Measurements from ENCODE around the gene E2F6. TPM values are rescaled to one million over a fixed set of nuclear protein-coding genes. Genes with fewer than 3 reads are reported as not detected.

Gene E2F6
- total RNA-seq, 2 donors from 2014 or later, result 6.6 TPM

DNA sequence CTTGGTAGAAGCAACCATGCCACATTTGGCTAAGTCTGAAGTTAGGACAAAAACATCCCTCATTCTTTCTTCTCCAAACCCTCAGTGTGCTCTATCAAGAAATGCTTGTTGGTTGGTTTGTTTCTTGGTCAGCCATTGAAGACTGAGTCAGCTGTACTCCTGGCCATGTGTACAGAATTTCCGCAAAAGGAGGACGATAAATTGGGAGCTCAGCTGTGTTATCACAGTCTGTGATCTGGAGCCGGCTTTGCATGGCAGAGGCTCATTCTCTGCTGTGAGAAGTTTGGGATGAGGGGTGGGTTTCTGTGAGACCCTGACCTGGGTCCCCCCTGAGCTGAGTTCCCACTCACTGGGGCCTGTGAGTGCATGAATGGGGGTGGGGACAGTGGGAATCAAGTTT is 26.3 kb upstream of the E2F6 start:
- no peaks in the 10 kb centered on the region for H3K27me3 ChIP-seq
- intact Hi-C loops (cut with DNase I), result no loop called here
- no peak for DNase-seq
- H3K4me3 ChIP-seq, result no peak overlapping the region
- no peaks in the 10 kb centered on the region for H3K4me1 ChIP-seq
- no peaks in the 10 kb centered on the region for H3K9me3 ChIP-seq
- H3K9ac ChIP-seq (ENCODE audit: low read depth in 2 of 2, low read length in 2 of 2), result no peak overlapping the region
- H3K36me3 ChIP-seq, result no peaks in the 10 kb centered on the region
- H3K27ac ChIP-seq, result no peak overlapping the region
- TF ChIP-seq, protein P1, sequence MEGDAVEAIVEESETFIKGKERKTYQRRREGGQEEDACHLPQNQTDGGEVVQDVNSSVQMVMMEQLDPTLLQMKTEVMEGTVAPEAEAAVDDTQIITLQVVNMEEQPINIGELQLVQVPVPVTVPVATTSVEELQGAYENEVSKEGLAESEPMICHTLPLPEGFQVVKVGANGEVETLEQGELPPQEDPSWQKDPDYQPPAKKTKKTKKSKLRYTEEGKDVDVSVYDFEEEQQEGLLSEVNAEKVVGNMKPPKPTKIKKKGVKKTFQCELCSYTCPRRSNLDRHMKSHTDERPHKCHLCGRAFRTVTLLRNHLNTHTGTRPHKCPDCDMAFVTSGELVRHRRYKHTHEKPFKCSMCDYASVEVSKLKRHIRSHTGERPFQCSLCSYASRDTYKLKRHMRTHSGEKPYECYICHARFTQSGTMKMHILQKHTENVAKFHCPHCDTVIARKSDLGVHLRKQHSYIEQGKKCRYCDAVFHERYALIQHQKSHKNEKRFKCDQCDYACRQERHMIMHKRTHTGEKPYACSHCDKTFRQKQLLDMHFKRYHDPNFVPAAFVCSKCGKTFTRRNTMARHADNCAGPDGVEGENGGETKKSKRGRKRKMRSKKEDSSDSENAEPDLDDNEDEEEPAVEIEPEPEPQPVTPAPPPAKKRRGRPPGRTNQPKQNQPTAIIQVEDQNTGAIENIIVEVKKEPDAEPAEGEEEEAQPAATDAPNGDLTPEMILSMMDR (IDR thresholded peaks at IDR 0.05), result no peak

DNA sequence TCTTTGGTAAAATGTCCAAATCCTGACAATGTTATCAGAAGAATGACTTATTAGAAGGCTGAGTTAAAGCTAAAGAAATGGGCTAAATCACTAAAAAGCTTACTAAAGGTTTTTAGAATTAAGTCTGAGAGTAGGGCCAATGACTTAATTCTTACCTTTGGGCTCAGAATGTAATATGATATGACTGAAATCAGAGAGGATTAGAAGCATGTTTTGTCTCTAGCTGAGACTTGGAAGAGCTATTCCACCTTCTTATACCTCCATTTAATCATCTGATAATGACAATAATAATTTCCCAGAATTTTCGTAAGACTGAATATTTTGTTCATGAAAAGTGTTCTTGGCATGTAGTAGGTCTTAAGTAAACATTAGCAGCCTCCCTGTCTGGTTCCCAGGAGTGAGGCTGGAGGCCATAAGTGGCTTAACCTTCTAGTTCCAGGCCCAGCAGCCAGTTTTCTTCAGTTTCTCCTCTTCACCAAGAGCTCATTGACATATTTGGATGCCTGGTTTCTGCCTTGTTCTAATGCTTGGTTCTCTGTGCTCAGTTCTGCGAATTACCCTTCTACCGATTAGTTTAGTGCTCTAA is 25.5 kb upstream of the E2F6 start:
- Histone ChIP-seq H3K4me3 (no peak overlapping the region), H3K4me1 (no peaks in the 10 kb centered on the region), H3K9ac (ENCODE audit: low read depth in 2 of 2, low read length in 2 of 2) (no peak overlapping the region), H3K27ac (no peak overlapping the region), H3K9me3 (no peaks in the 10 kb centered on the region), H3K27me3 (no peaks in the 10 kb centered on the region), H3K36me3 (no peaks in the 10 kb centered on the region)
- intact Hi-C loops (cut with DNase I), result no loop called here
- TF ChIP-seq, protein P1 (IDR thresholded peaks at IDR 0.05), result no peak
- DNase-seq, result no peak

DNA sequence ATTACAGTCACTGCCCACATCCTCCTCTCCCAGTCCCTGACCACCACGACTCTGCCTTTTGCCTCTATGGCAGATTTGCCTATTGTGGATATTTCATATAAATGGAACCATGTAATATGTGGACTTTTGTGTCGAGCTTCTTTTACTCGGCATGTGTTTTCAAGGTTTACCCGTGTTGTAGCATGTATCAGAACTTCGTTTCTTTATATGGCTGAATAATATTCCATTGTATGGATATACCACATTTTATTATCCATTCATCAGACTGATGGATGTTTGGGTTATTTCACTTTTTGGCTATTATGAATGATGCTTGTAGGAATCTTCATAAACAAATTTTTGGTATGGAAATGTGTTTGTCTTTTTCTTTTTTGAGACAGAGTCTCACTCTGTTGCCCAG is 24.2 kb upstream of the E2F6 start:
- Histone ChIP-seq H3K4me3 (no peak overlapping the region), H3K9ac (ENCODE audit: low read depth in 2 of 2, low read length in 2 of 2) (no peak overlapping the region), H3K27me3 (no peaks in the 10 kb centered on the region), H3K9me3 (no peaks in the 10 kb centered on the region), H3K27ac (no peak overlapping the region), H3K4me1 (no peaks in the 10 kb centered on the region), H3K36me3 (no peaks in the 10 kb centered on the region)
- TF ChIP-seq, protein P1 (IDR thresholded peaks at IDR 0.05), result no peak
- no peak for DNase-seq
- intact Hi-C loops (cut with DNase I), result no loop called here

DNA sequence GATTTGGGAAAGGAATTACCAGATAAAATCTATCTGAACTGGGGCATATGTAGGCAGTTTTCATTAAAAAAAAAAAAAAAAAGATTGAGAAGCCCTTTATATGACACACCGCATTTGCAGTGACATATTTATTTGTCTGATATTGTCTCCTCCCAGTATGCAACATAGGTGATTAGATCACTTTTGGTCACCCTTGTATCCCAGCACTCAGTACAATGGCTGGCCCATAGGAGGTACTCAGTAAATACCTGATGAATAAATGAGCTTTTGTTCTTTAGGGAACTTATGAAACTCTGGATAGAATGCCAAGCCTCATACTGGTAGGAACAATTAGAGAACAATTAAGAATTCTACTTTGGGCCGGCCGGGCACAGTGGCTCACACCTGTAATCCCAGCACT is 22.8 kb upstream of the E2F6 start:
- Histone ChIP-seq H3K9me3 (no peaks in the 10 kb centered on the region), H3K27ac (no peak overlapping the region), H3K4me3 (no peak overlapping the region), H3K36me3 (no peaks in the 10 kb centered on the region), H3K27me3 (no peaks in the 10 kb centered on the region), H3K4me1 (no peaks in the 10 kb centered on the region), H3K9ac (ENCODE audit: low read depth in 2 of 2, low read length in 2 of 2) (no peak overlapping the region)
- TF ChIP-seq, protein P1 (IDR thresholded peaks at IDR 0.05), result no peak
- no peak for DNase-seq
- intact Hi-C loops (cut with DNase I), result no loop called here

DNA sequence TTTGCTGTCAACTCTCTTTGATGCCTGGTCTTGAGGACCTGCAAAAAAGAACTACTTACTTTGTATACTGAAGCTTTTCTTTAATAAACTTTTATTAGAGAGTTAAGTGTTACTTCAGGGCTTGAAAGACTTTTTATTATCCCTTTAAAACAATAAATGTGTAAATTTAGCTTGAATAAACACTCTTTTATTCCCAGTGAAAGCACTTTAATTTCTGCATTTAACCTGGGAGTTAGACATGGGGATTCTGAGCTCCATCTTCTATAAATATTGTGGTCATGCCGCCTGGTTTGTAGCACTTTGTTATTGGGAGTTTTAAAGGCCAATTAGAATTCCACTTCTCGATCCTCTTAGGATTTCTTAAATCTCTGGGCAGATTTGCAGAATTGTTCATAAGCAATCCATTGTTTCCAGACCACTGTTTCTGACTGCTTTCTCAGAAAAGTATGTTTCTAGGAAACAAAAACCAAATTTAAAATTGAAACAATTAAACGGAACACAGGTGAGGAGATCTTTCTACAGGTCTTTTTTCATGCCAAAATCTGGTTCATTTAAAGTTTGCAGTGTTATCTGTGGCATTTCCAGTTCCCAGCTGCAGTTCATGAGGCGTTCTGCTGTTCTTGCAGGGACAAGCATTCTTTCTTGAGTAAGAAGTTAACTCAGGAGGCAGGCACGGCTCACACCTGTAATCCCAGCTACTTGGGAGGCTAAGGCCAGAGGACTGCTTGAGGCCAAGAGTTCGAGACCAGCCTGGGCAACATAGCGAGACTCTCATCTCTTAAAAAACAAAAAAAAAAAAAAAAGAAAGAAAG is 18.1 kb upstream of the E2F6 start:
- Histone ChIP-seq H3K9me3 (no peaks in the 10 kb centered on the region), H3K4me1 (no peaks in the 10 kb centered on the region), H3K36me3 (no peaks in the 10 kb centered on the region), H3K27me3 (peaks cover 18% of the 10 kb centered on the region), H3K4me3 (no peak overlapping the region), H3K27ac (no peak overlapping the region), H3K9ac (ENCODE audit: low read depth in 2 of 2, low read length in 2 of 2) (no peak overlapping the region)
- no peak for DNase-seq
- intact Hi-C loops (cut with DNase I), result no loop called here
- TF ChIP-seq, protein P1 (IDR thresholded peaks at IDR 0.05), result no peak

Data from colonic mucosa (tissue), 4 donors.